HepG2 (cell line): ENCODE results near the gene DPP7. TPM values are rescaled to one million over a fixed set of nuclear protein-coding genes. Genes with fewer than 3 reads are reported as not detected.
A peak's percentile ranks its signal among the peaks of the same experiment; 100 is the strongest.

ENCODE experiments used
- AHR ChIP-seq: IDR thresholded peaks from 2 replicates; pipeline ENCODE4 v1.6.1; 2018; ENCODE audit warnings: missing genetic modification reagents, missing compliant biosample characterization
- AKAP8 ChIP-seq: sonication (generic); formaldehyde crosslinking; IDR thresholded peaks from 2 replicates; pipeline ENCODE4 v1.5.1; 2020; ENCODE audit warnings: mild to moderate bottlenecking, missing genetic modification reagents
- ARID3A ChIP-seq: IDR thresholded peaks from 2 replicates; pipeline ENCODE4 v1.6.1; 2012; ENCODE audit warnings: low read depth, low read length, improper control_type of control experiment
- ATF7-NPFF ChIP-seq: sonication (generic); formaldehyde crosslinking; IDR thresholded peaks from 2 replicates; pipeline ENCODE4 v1.8.1; 2023; ENCODE audit warnings: mild to moderate bottlenecking, low read depth, missing genetic modification reagents, moderate library complexity
- BRCA1 ChIP-seq: sonication (generic); formaldehyde crosslinking; IDR thresholded peaks from 2 replicates; pipeline ENCODE4 v1.4.0; 2020; ENCODE audit warnings: missing genetic modification reagents
- CREM ChIP-seq, 2 experiments: sonication (generic) in 1 of 2; formaldehyde crosslinking in 1 of 2; IDR thresholded peaks; 2 replicates each; pipeline versions ENCODE4 v1.4.0 to v1.6.1; 2016 to 2020; ENCODE audit warnings: antibody characterized with exemption in 1 of 2, mild to moderate bottlenecking in 1 of 2, missing genetic modification reagents in 1 of 2
- IKZF1 ChIP-seq: fragments of 450-650 bp; IDR thresholded peaks from 2 replicates; pipeline ENCODE4 v1.7.1; 2016
- NCOR1 ChIP-seq: fragments of 200-600 bp; sonication (generic); IDR thresholded peaks from 2 replicates; pipeline ENCODE4 v1.7.0; 2017; ENCODE audit warnings: antibody characterized with exemption, low read length, borderline replicate concordance
- PTBP1 ChIP-seq: fragments of 200-400 bp; formaldehyde crosslinking; IDR thresholded peaks from 2 replicates; pipeline ENCODE4 v1.6.1; 2018; ENCODE audit warnings: low read length, low read depth; ENCODE audit not compliant: poor library complexity, severe bottlenecking
- REXO4 ChIP-seq: sonication (generic); formaldehyde crosslinking; IDR thresholded peaks from 2 replicates; pipeline ENCODE4 v1.8.0; 2022; ENCODE audit warnings: missing genetic modification reagents, mild to moderate bottlenecking, borderline replicate concordance
- SP4 ChIP-seq: sonication (generic); formaldehyde crosslinking; IDR thresholded peaks from 2 replicates; pipeline ENCODE4 v1.8.1; 2023; ENCODE audit warnings: mild to moderate bottlenecking, missing genetic modification reagents
- TAF15 ChIP-seq: fragments of 200-400 bp; formaldehyde crosslinking; IDR thresholded peaks from one replicate; pipeline ENCODE4 v1.6.1; 2018; ENCODE audit warnings: mild to moderate bottlenecking, low read depth, low read length; ENCODE audit not compliant: poor library complexity, severe bottlenecking
- ZKSCAN5 ChIP-seq: sonication (generic); formaldehyde crosslinking; IDR thresholded peaks from 2 replicates; pipeline ENCODE4 v1.5.1; 2020; ENCODE audit warnings: mild to moderate bottlenecking, missing genetic modification reagents
- ZNF138 ChIP-seq: sonication (generic); formaldehyde crosslinking; IDR thresholded peaks from 2 replicates; pipeline ENCODE4 v1.5.0; 2020; ENCODE audit warnings: mild to moderate bottlenecking, low read depth, missing genetic modification reagents
- ZNF337 ChIP-seq: sonication (generic); formaldehyde crosslinking; IDR thresholded peaks from 2 replicates; pipeline ENCODE4 v1.5.1; 2020; ENCODE audit warnings: missing genetic modification reagents, low read depth, mild to moderate bottlenecking, borderline replicate concordance
- ZNF441 ChIP-seq: sonication (generic); formaldehyde crosslinking; IDR thresholded peaks from 2 replicates; pipeline ENCODE4 v1.7.0; 2021; ENCODE audit warnings: missing genetic modification reagents, borderline replicate concordance
- ZNF446 ChIP-seq: sonication (generic); formaldehyde crosslinking; IDR thresholded peaks from 2 replicates; pipeline ENCODE4 v1.5.0; 2020; ENCODE audit warnings: mild to moderate bottlenecking, missing genetic modification reagents
- ZNF496 ChIP-seq: sonication (generic); formaldehyde crosslinking; IDR thresholded peaks from 2 replicates; pipeline ENCODE4 v1.8.1; 2023; ENCODE audit warnings: mild to moderate bottlenecking, moderate library complexity, missing genetic modification reagents; ENCODE audit not compliant: insufficient replicate concordance
- ZNF510 ChIP-seq: sonication (generic); formaldehyde crosslinking; IDR thresholded peaks from 2 replicates; pipeline ENCODE4 v1.4.0; 2020; ENCODE audit warnings: low read depth, mild to moderate bottlenecking, missing genetic modification reagents
- ZNF512 ChIP-seq: sonication (generic); formaldehyde crosslinking; IDR thresholded peaks from 2 replicates; pipeline ENCODE4 v1.4.0; 2020; ENCODE audit warnings: mild to moderate bottlenecking, missing genetic modification reagents
- ZNF550 ChIP-seq: sonication (generic); formaldehyde crosslinking; IDR thresholded peaks from 2 replicates; pipeline ENCODE4 v1.4.0; 2020; ENCODE audit warnings: mild to moderate bottlenecking, missing genetic modification reagents, borderline replicate concordance
- ZNF687 ChIP-seq: sonication (generic); formaldehyde crosslinking; IDR thresholded peaks from 2 replicates; pipeline ENCODE4 v1.5.1; 2020; ENCODE audit warnings: mild to moderate bottlenecking, missing genetic modification reagents, moderate library complexity
- ZNF766 ChIP-seq: sonication (generic); formaldehyde crosslinking; IDR thresholded peaks from 2 replicates; pipeline ENCODE4 v1.5.0; 2020; ENCODE audit warnings: missing genetic modification reagents, borderline replicate concordance
- ZNF772 ChIP-seq: sonication (generic); formaldehyde crosslinking; IDR thresholded peaks from 2 replicates; pipeline ENCODE4 v1.5.0; 2020; ENCODE audit warnings: mild to moderate bottlenecking, missing genetic modification reagents
- ZNF879 ChIP-seq: sonication (generic); formaldehyde crosslinking; IDR thresholded peaks from 2 replicates; pipeline ENCODE4 v1.8.1; 2023; ENCODE audit warnings: missing genetic modification reagents
- polyA plus RNA-seq, 8 experiments: library from polyadenylated mRNA; depleted of rRNA in 3 of 8; stranded (reverse) in 7 of 8; unstranded in 1 of 8; fragments of >200 nt; fragmentation: Illumina TruSeq in 4 of 8; extraction: Trizol in 4 of 8; gene quantifications; 2 replicates each; pipeline versions ENCODE4 v1.2.1 to v1.2.3, GENCODE V29; 2011 to 2016; ENCODE audit warnings: low read depth in 4 of 8, missing spikeins in 1 of 8, mixed read lengths in 1 of 8; ENCODE audit not compliant: insufficient read depth in 1 of 8
- total RNA-seq, 5 experiments: library from RNA; depleted of rRNA; stranded (reverse); fragments of >200 nt; fragmentation: Illumina TruSeq; extraction: Trizol; gene quantifications; 2 replicates each; pipeline ENCODE4 v1.2.3, GENCODE V29; 2016; ENCODE audit warnings: low read depth in 1 of 5

DPP7 gene
- total and polyA plus RNA-seq, 2 of the 13 experiments (the other 11 are each of a cell fraction or from before 2014, with no cell fraction given), result 1.2 to 4.5 TPM

GRCh38 chr9:137070906-137071275 is 43.6 kb downstream of the DPP7 start (continued):
- peak; percentile 0 for TF ChIP-seq TAF15
- no peak for TF ChIP-seq BRCA1 (CRISPR knock-in tag)
- TF ChIP-seq ZNF879 (CRISPR knock-in tag), result no peak
- TF ChIP-seq IKZF1, result no peak
- no peak for TF ChIP-seq ZNF772 (CRISPR knock-in tag)
- 0 out of 2 replicates have a peak, but pooled peaks have one; percentile 34 for TF ChIP-seq ZNF512 (CRISPR knock-in tag)
- TF ChIP-seq ZNF687 (CRISPR knock-in tag), result peak; percentile 73
- no peak for TF ChIP-seq ZNF550 (CRISPR knock-in tag)
- TF ChIP-seq ZNF441 (CRISPR knock-in tag), result 0 out of 2 replicates have a peak, but pooled peaks have one; percentile 15
- no peak for TF ChIP-seq ZNF766 (CRISPR knock-in tag)
- no peak for TF ChIP-seq ZKSCAN5 (CRISPR knock-in tag)
- TF ChIP-seq PTBP1, result no peak
- 0 out of 2 replicates have a peak, but pooled peaks have one; percentile 55 for TF ChIP-seq ZNF337
- no peak for TF ChIP-seq NCOR1
- no peak for TF ChIP-seq AHR (CRISPR knock-in tag)
- TF ChIP-seq ATF7-NPFF (CRISPR knock-in tag), result no peak
- TF ChIP-seq ZNF496 (CRISPR knock-in tag), result no peak
- no peak for TF ChIP-seq ZNF446 (CRISPR knock-in tag)
- TF ChIP-seq AKAP8, result no peak
- TF ChIP-seq CREM (IDR thresholded peaks at IDR 0.05), result no peak
- TF ChIP-seq CREM (CRISPR knock-in tag; IDR thresholded peaks at IDR 0.05), result no peak
- TF ChIP-seq REXO4, result no peak
- no peak for TF ChIP-seq ZNF138
- TF ChIP-seq ARID3A, result no peak
- no peak for TF ChIP-seq ZNF510 (CRISPR knock-in tag)
- TF ChIP-seq SP4 (CRISPR knock-in tag), result no peak; the same call in 1 of the 2 replicates
